22Rv1 (cell line): ENCODE results near the gene TCEANC.

Experiments
- CTCF ChIP-seq: fragments of 450-650 bp; IDR thresholded peaks from 2 replicates; pipeline ENCODE4 v1.5.1; 2017; ENCODE audit warnings: mild to moderate bottlenecking
- ZFX ChIP-seq: fragments of 450-650 bp; IDR thresholded peaks from 2 replicates; pipeline ENCODE4 v1.6.1; 2017; ENCODE audit warnings: antibody characterized with exemption, borderline replicate concordance

DNA sequence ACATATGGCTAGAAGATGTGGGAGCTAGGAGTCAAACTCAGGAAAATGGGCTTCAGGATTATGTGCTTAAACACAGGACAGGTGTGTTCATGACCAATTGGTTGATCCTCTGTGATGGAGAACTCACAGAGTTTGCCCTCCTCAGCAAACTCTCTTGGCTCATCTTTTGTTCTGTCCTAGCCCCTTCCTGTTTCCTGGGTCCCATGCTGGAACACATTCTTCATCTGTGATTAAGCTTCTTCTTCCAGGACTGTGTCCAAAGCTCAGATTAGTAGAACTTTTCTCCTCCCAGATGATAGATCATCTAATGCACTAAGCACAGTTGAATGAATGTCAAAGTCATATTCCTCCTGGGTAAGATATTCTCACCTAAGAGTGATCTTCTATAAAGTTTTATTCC, 38.8 kb upstream of the TCEANC start:
- TF ChIP-seq CTCF (no peak), ZFX (no peak)
